Activated CD8-positive, alpha-beta memory T cell treated with anti-CD3 and anti-CD28 coated beads, Interleukin-2, amount 10 ng/mL, durations not matched to agents 7 days and 5 days (primary cell): Measurements from ENCODE around the gene CNBP. TPM values are rescaled to one million over a fixed set of nuclear protein-coding genes. Genes with fewer than 3 reads are reported as not detected.
"Not testable (repeated sequence)": the region's sequence is repeated elsewhere in the genome, so short reads cannot be mapped to it uniquely, and the experiment has no call there.

Experiments
- ATAC-seq: fragments of 150-1000 bp; cut with Tn5 transposase; one replicate; pipeline ENCODE4 v1.10.0; 2021; ENCODE audit warnings: moderate library complexity
- CTCF ChIA-PET: fragments of 350-600 bp; sonication (Branson Sonifier 250); formaldehyde crosslinking; loops from one replicate; lab custom pipeline; 2021; ENCODE audit warnings: antibody characterized with exemption; lab: Charles Lee
- DNase-seq: peaks from one replicate; pipeline ENCODE4 v3.0.0-alpha.2; 2020
- H3K27ac Mint-ChIP-seq: one replicate; pipeline ENCODE4 v1.8.0; 2021; ENCODE audit warnings: mild to moderate bottlenecking, mixed read lengths
- H3K27me3 Mint-ChIP-seq: one replicate; pipeline ENCODE4 v1.8.0; 2021; ENCODE audit warnings: mixed read lengths
- H3K36me3 Mint-ChIP-seq: one replicate; pipeline ENCODE4 v1.8.0; 2021; ENCODE audit warnings: mild to moderate bottlenecking, mixed read lengths
- H3K4me1 Mint-ChIP-seq: one replicate; pipeline ENCODE4 v1.8.0; 2021; ENCODE audit warnings: mixed read lengths
- H3K4me3 Mint-ChIP-seq: one replicate; pipeline ENCODE4 v1.8.0; 2021; ENCODE audit warnings: mild to moderate bottlenecking, moderate library complexity, mixed read lengths
- H3K9me3 Mint-ChIP-seq: one replicate; pipeline ENCODE4 v1.8.0; 2022; ENCODE audit warnings: low read depth, mixed read lengths
- total RNA-seq, 2 experiments: library from RNA; stranded (reverse); gene quantifications; one replicate each; pipeline ENCODE4 v1.2.3, GENCODE V29; 2021

The CNBP gene
- total RNA-seq, 2 experiments from 2014 or later: 270 to 330 TPM

DNA sequence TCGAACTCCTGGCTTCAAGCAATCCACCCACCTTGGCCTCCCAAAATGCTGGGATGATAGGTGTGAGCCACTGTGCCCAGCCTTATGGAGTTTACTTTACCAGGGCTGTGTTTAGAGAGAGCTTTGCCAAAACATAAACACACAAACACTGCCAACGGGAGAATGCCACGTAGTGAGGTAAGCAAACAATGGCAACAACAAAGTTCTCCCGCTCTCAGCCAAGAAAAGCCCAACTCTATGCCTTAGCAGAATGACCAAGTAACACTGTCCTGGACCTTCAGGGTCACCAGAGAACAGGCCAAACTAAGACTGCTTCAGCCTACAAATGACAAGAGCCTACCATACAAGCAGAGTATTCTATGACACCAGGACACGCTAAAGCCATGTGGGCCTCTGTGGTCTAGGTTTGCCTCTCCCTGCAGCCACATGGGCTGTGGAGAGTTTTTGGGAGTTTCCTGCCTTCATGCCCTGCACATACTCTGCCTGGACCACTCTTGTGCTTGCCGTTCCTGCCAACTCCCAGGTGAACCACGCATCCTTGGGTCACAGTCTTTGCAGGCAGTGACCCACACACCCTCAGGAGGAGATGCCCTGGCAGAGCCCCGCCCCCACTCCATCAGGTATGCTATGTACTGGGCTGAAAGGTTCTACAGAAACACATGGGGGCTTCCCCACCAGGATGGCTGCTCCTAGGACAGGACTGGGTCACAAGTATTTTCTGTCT, 21.6 kb upstream of the CNBP start:
- DNase-seq (no peak), ATAC-seq (no peak)
- Mint-ChIP-seq H3K36me3 (no peaks in the 10 kb centered on the region), H3K4me3 (no peak overlapping the region), H3K4me1 (no peaks in the 10 kb centered on the region), H3K27ac (no peak overlapping the region), H3K9me3 (no peaks in the 10 kb centered on the region), H3K27me3 (peaks cover 8% of the 10 kb centered on the region)
- CTCF ChIA-PET: interaction anchor here (1.0 to 1.6 kb wide), 2 partner anchors 12 to 34 kb away, joined by 3 read pairs; no protein-coding TSS in a partner anchor

GRCh38 chr3:129204473-129204872, 20.8 kb upstream of the CNBP start:
- no peak overlapping the region for H3K4me3 Mint-ChIP-seq
- CTCF ChIA-PET: interaction anchor here (1.0 to 1.8 kb wide), 3 partner anchors 13 to 34 kb away, joined by 3 to 5 read pairs (median 3); no protein-coding TSS in a partner anchor
- H3K27ac Mint-ChIP-seq: no peak overlapping the region
- H3K36me3 Mint-ChIP-seq: peaks cover 3% of the 10 kb centered on the region
- H3K4me1 Mint-ChIP-seq: no peaks in the 10 kb centered on the region
- ATAC-seq (no peak), DNase-seq (no peak)
- no peaks in the 10 kb centered on the region for H3K27me3 Mint-ChIP-seq
- H3K9me3 Mint-ChIP-seq: no peaks in the 10 kb centered on the region

GRCh38 chr3:129199366-129199765, 15.7 kb upstream of the CNBP start:
- H3K27ac Mint-ChIP-seq: no peak overlapping the region
- H3K4me1 Mint-ChIP-seq: peaks cover 4% of the 10 kb centered on the region
- peaks cover 6% of the 10 kb centered on the region for H3K36me3 Mint-ChIP-seq
- CTCF ChIA-PET: no interaction called here
- no peaks in the 10 kb centered on the region for H3K9me3 Mint-ChIP-seq
- H3K27me3 Mint-ChIP-seq: no peaks in the 10 kb centered on the region
- no peak for DNase-seq
- ATAC-seq: no peak
- H3K4me3 Mint-ChIP-seq: no peak overlapping the region

DNA sequence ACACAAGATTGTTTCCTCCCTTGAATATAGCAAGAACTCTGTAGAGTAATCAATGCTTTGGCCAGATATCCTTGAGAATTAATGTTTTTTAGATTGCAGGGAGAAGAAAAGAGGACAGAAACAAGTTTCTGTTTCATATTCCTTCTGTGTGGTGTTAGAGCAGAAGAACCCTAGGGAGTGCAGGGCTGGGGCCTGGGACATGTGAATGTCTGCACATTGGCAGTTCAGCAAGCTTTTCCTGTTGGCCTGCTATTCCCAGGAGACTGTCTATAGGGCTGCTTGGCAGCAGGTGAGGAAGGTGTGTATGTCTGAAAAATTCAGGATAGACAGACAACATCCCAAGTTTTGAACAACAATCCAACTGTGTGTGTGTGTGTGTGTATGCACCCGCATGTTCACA, 13.6 kb upstream of the CNBP start:
- ATAC-seq: no peak
- Mint-ChIP-seq H3K27me3 (no peaks in the 10 kb centered on the region), H3K27ac (no peak overlapping the region), H3K9me3 (no peaks in the 10 kb centered on the region), H3K4me3 (no peak overlapping the region), H3K4me1 (peaks cover 4% of the 10 kb centered on the region), H3K36me3 (peaks cover 6% of the 10 kb centered on the region)
- no peak for DNase-seq
- CTCF ChIA-PET: no interaction called here

GRCh38 chr3:129196601-129197000, 12.9 kb upstream of the CNBP start:
- H3K27ac Mint-ChIP-seq: no peak overlapping the region
- no peak for DNase-seq
- no peak overlapping the region for H3K4me3 Mint-ChIP-seq
- CTCF ChIA-PET: interaction anchor here (0.9 to 1.0 kb wide), 2 partner anchors 48 to 226 kb away, joined by 3 to 4 read pairs; no protein-coding TSS in a partner anchor
- peaks cover 4% of the 10 kb centered on the region for H3K4me1 Mint-ChIP-seq
- no peak for ATAC-seq
- no peaks in the 10 kb centered on the region for H3K27me3 Mint-ChIP-seq
- peaks cover 6% of the 10 kb centered on the region for H3K36me3 Mint-ChIP-seq
- no peaks in the 10 kb centered on the region for H3K9me3 Mint-ChIP-seq

DNA sequence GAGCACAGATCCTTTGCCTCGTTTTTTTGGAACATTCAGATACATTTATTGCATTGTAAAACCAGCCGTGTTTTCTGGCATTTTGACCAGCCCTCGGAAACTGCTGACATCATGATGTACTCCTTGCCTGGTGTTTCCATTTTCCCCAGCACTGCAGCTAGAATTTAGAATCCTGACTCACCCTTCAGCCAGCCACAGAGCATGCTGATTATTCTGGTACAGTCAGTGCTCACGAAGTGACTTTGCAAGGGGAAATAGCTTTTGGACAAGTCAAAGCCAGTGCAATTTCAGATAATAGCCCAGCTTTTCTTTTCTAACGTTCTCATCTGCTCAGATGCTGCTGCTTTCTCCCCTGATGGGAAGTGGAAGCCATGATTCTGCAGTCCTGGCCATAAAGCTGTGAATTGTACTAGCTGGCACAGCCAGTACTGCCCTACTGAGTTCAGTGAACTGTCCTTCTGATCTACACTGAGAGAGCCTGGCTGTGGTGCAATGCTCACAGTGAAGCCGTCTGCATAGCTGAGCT, 12.1 kb upstream of the CNBP start:
- DNase-seq: no peak
- Mint-ChIP-seq H3K4me3 (no peak overlapping the region), H3K27me3 (no peaks in the 10 kb centered on the region), H3K9me3 (no peaks in the 10 kb centered on the region), H3K4me1 (peaks cover 4% of the 10 kb centered on the region), H3K27ac (no peak overlapping the region), H3K36me3 (peaks cover 6% of the 10 kb centered on the region)
- CTCF ChIA-PET: interaction anchor here (0.9 to 1.0 kb wide), 2 partner anchors 49 to 225 kb away, joined by 3 to 4 read pairs; no protein-coding TSS in a partner anchor
- no peak for ATAC-seq

DNA sequence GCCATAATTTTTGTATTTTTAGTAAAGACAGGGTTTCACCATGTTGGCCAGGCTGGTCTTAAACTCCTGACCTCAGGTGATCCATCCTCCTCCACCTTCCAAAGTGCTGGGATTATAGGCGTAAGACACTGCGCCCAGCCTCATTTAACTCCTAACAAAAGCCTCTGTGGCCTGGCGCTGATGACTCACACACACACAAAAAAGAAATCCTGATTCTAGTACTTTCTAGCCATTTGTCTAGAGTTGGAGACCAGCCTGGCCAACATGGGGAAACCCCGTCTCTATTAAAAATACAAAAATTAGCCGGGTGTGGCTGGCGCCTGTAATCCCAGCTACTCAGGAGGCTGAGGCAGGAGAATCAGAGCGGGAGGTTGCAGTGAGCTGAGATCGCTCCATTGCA, 6.1 kb upstream of the CNBP start:
- DNase-seq, H3K27ac Mint-ChIP-seq, ATAC-seq, H3K36me3 Mint-ChIP-seq, H3K9me3 Mint-ChIP-seq, H3K4me3 Mint-ChIP-seq, H3K27me3 Mint-ChIP-seq: not testable (repeated sequence)
- CTCF ChIA-PET: interaction anchor here (2.2 kb wide), 1 partner anchor 56 kb away, joined by 7 read pairs; no protein-coding TSS in a partner anchor
- H3K4me1 Mint-ChIP-seq: peaks cover 17% of the 10 kb centered on the region

GRCh38 chr3:129187857-129188256, 4.2 kb upstream of the CNBP start:
- Mint-ChIP-seq H3K27me3 (no peaks in the 10 kb centered on the region), H3K27ac (no peak overlapping the region), H3K36me3 (peaks cover 5% of the 10 kb centered on the region), H3K4me3 (no peak overlapping the region), H3K9me3 (no peaks in the 10 kb centered on the region), H3K4me1 (peaks cover 20% of the 10 kb centered on the region)
- ATAC-seq: no peak
- DNase-seq: no peak
- CTCF ChIA-PET: no interaction called here

DNA sequence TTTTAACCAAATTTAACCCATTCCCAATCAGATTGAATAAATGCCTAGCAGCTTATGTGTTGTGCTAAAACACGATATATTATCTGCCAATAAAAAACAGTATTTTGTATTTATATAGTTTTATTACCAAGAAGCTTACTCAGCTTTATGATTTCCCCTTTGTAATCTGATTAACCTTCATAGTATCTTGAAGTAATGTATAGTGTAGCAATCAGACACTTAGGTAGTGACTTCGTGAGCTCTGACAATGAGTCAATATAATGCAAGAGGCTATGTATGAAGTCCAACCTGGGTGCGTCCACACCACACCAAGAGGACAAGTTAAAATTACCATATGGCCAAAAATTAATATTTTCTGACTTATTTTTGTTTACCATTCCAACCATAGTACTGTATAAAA, 2.1 kb upstream of the CNBP start:
- H3K9me3 Mint-ChIP-seq: no peaks in the 10 kb centered on the region
- H3K27ac Mint-ChIP-seq: no peak overlapping the region
- H3K27me3 Mint-ChIP-seq: no peaks in the 10 kb centered on the region
- ATAC-seq (no peak), DNase-seq (no peak)
- CTCF ChIA-PET: interaction anchor here (0.6 to 2.1 kb wide), 9 partner anchors 8 to 62 kb away, joined by 3 to 14 read pairs (median 4); no protein-coding TSS in a partner anchor
- H3K36me3 Mint-ChIP-seq: peaks cover 22% of the 10 kb centered on the region
- H3K4me3 Mint-ChIP-seq: no peak overlapping the region
- peaks cover 26% of the 10 kb centered on the region for H3K4me1 Mint-ChIP-seq

- not testable (repeated sequence) for ATAC-seq, H3K9me3 Mint-ChIP-seq, H3K27me3 Mint-ChIP-seq, DNase-seq
- Mint-ChIP-seq H3K4me3 (peak overlapping the region; percentile 87), H3K36me3 (peaks cover 29% of the 10 kb centered on the region), H3K27ac (peak overlapping the region; percentile 95), H3K4me1 (peaks cover 33% of the 10 kb centered on the region)
- CTCF ChIA-PET: interaction anchor here (0.8 to 2.1 kb wide), 8 partner anchors 9 to 63 kb away, joined by 3 to 14 read pairs (median 4); no protein-coding TSS in a partner anchor
These were observed 1.3 kb upstream of the CNBP start for GRCh38 chr3:129184784-129185542.

DNA sequence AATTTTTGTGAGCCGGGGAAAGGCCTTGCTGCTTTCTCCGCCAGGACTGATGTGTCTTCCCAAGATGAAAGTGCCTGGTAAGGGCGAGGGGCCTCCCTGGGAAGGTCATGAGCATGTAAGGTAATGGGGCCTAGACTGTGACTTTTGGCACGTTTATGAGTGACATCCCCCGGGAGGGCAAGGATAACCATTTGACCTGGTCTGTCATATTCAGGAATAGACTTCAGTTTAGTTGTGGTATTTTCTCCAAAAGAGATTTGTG, 631 bp upstream of the CNBP start:
- ATAC-seq (no peak), DNase-seq (no peak)
- Mint-ChIP-seq H3K9me3 (no peaks in the 10 kb centered on the region), H3K27me3 (no peaks in the 10 kb centered on the region), H3K27ac (peak overlapping the region; percentile 95), H3K4me3 (peak overlapping the region; percentile 87), H3K4me1 (peaks cover 37% of the 10 kb centered on the region), H3K36me3 (peaks cover 31% of the 10 kb centered on the region)
- CTCF ChIA-PET: interaction anchor here (1.0 to 3.6 kb wide), 6 partner anchors 23 to 131 kb away, joined by 3 to 15 read pairs (median 7); partner anchors contain the start of gene COPG1

DNA sequence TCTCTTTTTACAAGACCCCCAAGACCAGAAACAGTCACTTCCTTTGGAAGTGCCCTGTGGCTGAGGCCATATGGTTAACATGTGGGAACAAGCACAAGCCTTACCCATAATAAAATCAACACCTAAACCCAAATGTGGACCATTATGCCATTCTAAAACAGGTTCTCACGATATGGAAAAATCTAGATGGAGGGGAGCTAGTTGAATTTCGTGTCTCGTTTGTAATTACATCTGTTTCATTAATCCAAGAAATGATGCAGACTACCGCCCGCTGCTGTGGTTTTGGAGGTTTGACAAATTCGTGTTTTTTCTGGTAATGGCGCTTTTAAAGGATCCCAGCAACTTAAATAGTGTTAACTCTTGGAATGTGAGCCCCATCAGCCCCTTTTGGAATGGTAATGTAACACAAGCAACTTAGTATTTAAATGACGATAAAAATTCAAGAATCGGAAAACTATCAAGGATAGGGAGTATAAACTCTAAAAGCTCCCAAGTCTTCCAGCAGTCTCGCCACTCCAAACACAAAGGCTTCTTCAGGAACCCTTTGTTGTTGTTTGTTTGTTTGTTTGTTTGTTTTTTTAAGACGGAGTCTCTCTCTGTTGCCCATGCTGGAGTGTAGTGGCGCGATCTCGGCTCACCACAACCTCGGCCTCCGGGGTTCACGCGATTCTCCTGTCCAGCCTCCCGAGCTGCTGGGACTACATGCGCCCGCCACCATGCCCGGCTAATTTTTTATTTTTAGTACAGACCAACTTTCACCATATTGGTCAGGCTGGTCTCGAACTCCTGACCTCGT, 1.1 kb downstream of the CNBP start:
- Mint-ChIP-seq H3K4me3 (peak overlapping the region; percentile 87), H3K9me3 (no peaks in the 10 kb centered on the region), H3K27ac (peak overlapping the region; percentile 95), H3K27me3 (no peaks in the 10 kb centered on the region), H3K36me3 (peaks cover 45% of the 10 kb centered on the region), H3K4me1 (peaks cover 49% of the 10 kb centered on the region)
- DNase-seq (peak; percentile 63), ATAC-seq (no peak)
- CTCF ChIA-PET: interaction anchor here (0.8 to 5.6 kb wide), 12 partner anchors 10 to 134 kb away, joined by 3 to 58 read pairs (median 6); partner anchors contain the start of gene COPG1
